Keratinocyte (primary cell): Measurements from ENCODE around the gene PPP2R5B. TPM values are rescaled to one million over a fixed set of nuclear protein-coding genes. Genes with fewer than 3 reads are reported as not detected.

Source experiments
- DNase-seq: peaks from one replicate; pipeline ENCODE4 v3.0.0-alpha.2; 2011; ENCODE audit warnings: low read depth, missing footprints, low spot score
- FAIRE-seq: peaks from 2 replicates; lab custom pipeline; 2011; peaks lifted over from hg19 to GRCh38; lab: Jason Lieb, UNC
- H2AFZ ChIP-seq: 2 replicates; pipeline ENCODE4 v1.6.0; 2012; ENCODE audit warnings: low read length, control low read depth, inconsistent platforms; ENCODE audit not compliant: control insufficient read depth
- H3K27ac ChIP-seq: 2 replicates; pipeline ENCODE4 v1.5.1; 2011; ENCODE audit warnings: low read length; ENCODE audit not compliant: control insufficient read depth, insufficient read depth
- H3K27me3 ChIP-seq: 3 replicates; pipeline ENCODE4 v1.6.0; 2011; ENCODE audit warnings: low read length; ENCODE audit not compliant: control insufficient read depth, insufficient read depth; ENCODE audit errors: extremely low read depth
- H3K36me3 ChIP-seq, 2 experiments: 2 replicates in 1 of 2; 3 replicates in 1 of 2; pipeline ENCODE4 v1.5.1; 2011; ENCODE audit warnings: low read length in 2 of 2, mild to moderate bottlenecking in 1 of 2; ENCODE audit not compliant: control insufficient read depth in 2 of 2, insufficient read depth in 2 of 2; ENCODE audit errors: extremely low read depth in 1 of 2
- H3K4me1 ChIP-seq: 3 replicates; pipeline ENCODE4 v1.5.1; 2011; ENCODE audit warnings: low read length; ENCODE audit not compliant: control insufficient read depth, insufficient read depth; ENCODE audit errors: extremely low read depth
- H3K4me2 ChIP-seq: 3 replicates; pipeline ENCODE4 v1.6.0; 2011; ENCODE audit warnings: low read depth, low read length; ENCODE audit not compliant: control insufficient read depth, insufficient read depth; ENCODE audit errors: extremely low read depth
- H3K4me3 ChIP-seq, 3 experiments: fragments of 200-600 bp in 1 of 3; sonication (generic) in 1 of 3; 2 replicates in 2 of 3; 3 replicates in 1 of 3; pipeline ENCODE4 v1.5.1; 2011 to 2016; ENCODE audit warnings: low read length in 3 of 3, mild to moderate bottlenecking in 3 of 3, control low read depth in 2 of 3, inconsistent platforms in 1 of 3, low read depth in 1 of 3, mixed read lengths in 1 of 3, mixed run types in 1 of 3, moderate library complexity in 1 of 3; ENCODE audit not compliant: control insufficient read depth in 2 of 3, insufficient read depth in 2 of 3; ENCODE audit errors: extremely low read depth in 1 of 3
- H3K79me2 ChIP-seq: 2 replicates; pipeline ENCODE4 v1.6.0; 2012; ENCODE audit warnings: low read length; ENCODE audit not compliant: control insufficient read depth, insufficient read depth
- H3K9ac ChIP-seq: 3 replicates; pipeline ENCODE4 v1.6.0; 2011; ENCODE audit warnings: low read length; ENCODE audit not compliant: control insufficient read depth, insufficient read depth; ENCODE audit errors: extremely low read depth
- H3K9me1 ChIP-seq: 3 replicates; pipeline ENCODE4 v1.6.0; 2011; ENCODE audit warnings: low read length; ENCODE audit not compliant: control insufficient read depth, insufficient read depth; ENCODE audit errors: extremely low read depth
- H3K9me3 ChIP-seq: 2 replicates; pipeline ENCODE4 v1.5.1; 2012; ENCODE audit warnings: low read depth, low read length; ENCODE audit not compliant: control insufficient read depth
- H4K20me1 ChIP-seq: 3 replicates; pipeline ENCODE4 v1.6.0; 2011; ENCODE audit warnings: low read length; ENCODE audit not compliant: control insufficient read depth, insufficient read depth; ENCODE audit errors: extremely low read depth
- EZH2 ChIP-seq: IDR thresholded peaks from one replicate; pipeline ENCODE4 v1.6.1; 2012; ENCODE audit warnings: inconsistent platforms, mild to moderate bottlenecking, low read length, moderate library complexity
- dilution Hi-C: fragments of 300-500 bp; cut with MboI; formaldehyde crosslinking; loops from one replicate; pipeline ENCODE4 v1.7.0; 2020; ENCODE audit warnings: low sequenced_read_pairs; ENCODE audit not compliant: extremely low pct_ligation_motif_present
- polyA plus RNA-seq, 5 experiments: library from polyadenylated mRNA; depleted of rRNA in 3 of 5; stranded (reverse) in 3 of 5; stranded (forward) in 1 of 5; unstranded in 1 of 5; fragments of >200 nt; gene quantifications; 1 replicate in 1 of 5; 2 replicates in 3 of 5; 3 replicates in 1 of 5; pipeline versions ENCODE4 v1.2.1 to v1.2.3, GENCODE V29; 2011 to 2012; ENCODE audit warnings: missing spikeins in 2 of 5, low read depth in 1 of 5, low replicate concordance in 1 of 5
- TF ChIP-seq, protein P1 (sequence below), 3 experiments: IDR thresholded peaks in 1 of 3; conservative IDR thresholded peaks in 1 of 3; optimal IDR thresholded peaks in 1 of 3; 2 replicates in 2 of 3; 3 replicates in 1 of 3; pipeline versions ENCODE3 to v1.5.1; 2011; ENCODE audit warnings: low read length in 3 of 3, mild to moderate bottlenecking in 3 of 3, moderate library complexity in 2 of 3, control low read depth in 1 of 3, inconsistent platforms in 1 of 3; ENCODE audit not compliant: insufficient read depth in 2 of 3; ENCODE audit errors: extremely low read depth in 1 of 3

Gene PPP2R5B
- polyA plus RNA-seq, 1 donor (not counting 4 experiments of a cell fraction or from before 2014, with no cell fraction given), result 16.4 TPM

DNA sequence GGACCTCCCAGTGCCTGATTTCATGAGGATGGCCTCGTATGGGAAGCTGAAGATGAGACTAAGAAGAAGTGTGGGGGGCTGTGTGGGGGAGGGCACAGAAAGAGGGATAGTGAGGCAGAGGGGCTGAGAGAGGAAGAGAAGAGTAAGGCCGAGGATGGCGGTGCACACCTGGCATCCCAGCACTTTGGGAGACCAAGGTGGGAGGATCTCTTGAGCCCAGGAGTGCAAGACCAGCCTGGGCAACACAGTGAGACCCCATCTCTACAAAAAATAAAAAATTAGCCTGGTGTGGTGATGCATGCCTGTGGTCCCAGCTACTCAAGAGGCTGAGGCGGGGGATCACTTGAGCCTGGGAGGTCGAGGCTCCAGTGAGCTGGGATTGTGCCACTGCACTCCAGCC, 32.6 kb upstream of the PPP2R5B start:
- DNase-seq (no peak), FAIRE-seq (no peak)
- H3K9me1 ChIP-seq, result no peaks in the 10 kb centered on the region
- H3K27ac ChIP-seq, result no peak overlapping the region
- peaks cover 7% of the 10 kb centered on the region for H3K4me1 ChIP-seq
- dilution Hi-C loops, result no loop called here
- H3K27me3 ChIP-seq, result no peaks in the 10 kb centered on the region
- H3K9me3 ChIP-seq, result no peaks in the 10 kb centered on the region
- no peaks in the 10 kb centered on the region for H4K20me1 ChIP-seq
- H2AFZ ChIP-seq, result no peak overlapping the region
- no peak overlapping the region for H3K4me3 ChIP-seq
- H3K4me2 ChIP-seq, result no peak overlapping the region
- no peak overlapping the region for H3K9ac ChIP-seq
- TF ChIP-seq, protein P1, sequence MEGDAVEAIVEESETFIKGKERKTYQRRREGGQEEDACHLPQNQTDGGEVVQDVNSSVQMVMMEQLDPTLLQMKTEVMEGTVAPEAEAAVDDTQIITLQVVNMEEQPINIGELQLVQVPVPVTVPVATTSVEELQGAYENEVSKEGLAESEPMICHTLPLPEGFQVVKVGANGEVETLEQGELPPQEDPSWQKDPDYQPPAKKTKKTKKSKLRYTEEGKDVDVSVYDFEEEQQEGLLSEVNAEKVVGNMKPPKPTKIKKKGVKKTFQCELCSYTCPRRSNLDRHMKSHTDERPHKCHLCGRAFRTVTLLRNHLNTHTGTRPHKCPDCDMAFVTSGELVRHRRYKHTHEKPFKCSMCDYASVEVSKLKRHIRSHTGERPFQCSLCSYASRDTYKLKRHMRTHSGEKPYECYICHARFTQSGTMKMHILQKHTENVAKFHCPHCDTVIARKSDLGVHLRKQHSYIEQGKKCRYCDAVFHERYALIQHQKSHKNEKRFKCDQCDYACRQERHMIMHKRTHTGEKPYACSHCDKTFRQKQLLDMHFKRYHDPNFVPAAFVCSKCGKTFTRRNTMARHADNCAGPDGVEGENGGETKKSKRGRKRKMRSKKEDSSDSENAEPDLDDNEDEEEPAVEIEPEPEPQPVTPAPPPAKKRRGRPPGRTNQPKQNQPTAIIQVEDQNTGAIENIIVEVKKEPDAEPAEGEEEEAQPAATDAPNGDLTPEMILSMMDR (optimal IDR thresholded peaks at IDR 0.05 in 1 of 3, IDR thresholded peaks at IDR 0.05 in 1 of 3, conservative IDR thresholded peaks at IDR 0.05 in 1 of 3; ENCODE audit: extremely low read depth in 1 of 3, insufficient read depth in 2 of 3, low read length in 3 of 3), result no peak
- TF ChIP-seq EZH2, result no peak
- peaks cover 0 to 5% of the 10 kb centered on the region in 2 experiments for H3K36me3 ChIP-seq
- no peaks in the 10 kb centered on the region for H3K79me2 ChIP-seq

DNA sequence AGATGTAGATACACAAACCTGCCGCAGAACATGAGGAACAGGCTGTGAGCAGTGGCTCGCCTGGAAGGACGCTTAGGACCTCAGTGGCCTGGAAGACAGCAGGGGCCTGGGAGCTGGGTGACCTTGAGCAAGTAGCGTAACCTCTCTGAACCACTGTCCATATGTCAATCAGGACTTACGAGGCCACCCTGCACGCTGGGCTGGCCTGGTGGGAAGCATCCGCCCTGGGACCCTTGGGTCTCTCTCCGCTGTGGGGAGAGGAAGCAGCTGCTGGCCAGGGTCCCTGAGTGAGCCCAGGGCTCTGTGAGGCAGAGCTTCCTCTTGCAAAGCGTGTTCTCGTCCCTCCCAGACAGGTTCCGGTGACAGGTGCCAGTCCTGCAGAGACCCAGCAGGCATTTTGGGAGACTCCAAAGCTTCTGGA, 32.1 kb upstream of the PPP2R5B start:
- no peak overlapping the region for H2AFZ ChIP-seq
- dilution Hi-C loops, result no loop called here
- H3K4me3 ChIP-seq, result no peak overlapping the region

More for the DNA sequence above, 32.1 kb upstream of the PPP2R5B start:
- Histone ChIP-seq H3K4me1 (peaks cover 7% of the 10 kb centered on the region), H3K79me2 (no peaks in the 10 kb centered on the region), H4K20me1 (no peaks in the 10 kb centered on the region), H3K36me3 (peaks cover 0 to 7% of the 10 kb centered on the region in 2 experiments), H3K4me2 (no peak overlapping the region), H3K9ac (no peak overlapping the region), H3K9me3 (no peaks in the 10 kb centered on the region), H3K9me1 (no peaks in the 10 kb centered on the region), H3K27me3 (no peaks in the 10 kb centered on the region), H3K27ac (no peak overlapping the region)
- no peak for TF ChIP-seq EZH2
- TF ChIP-seq, protein P1 (optimal IDR thresholded peaks at IDR 0.05 in 1 of 3, IDR thresholded peaks at IDR 0.05 in 1 of 3, conservative IDR thresholded peaks at IDR 0.05 in 1 of 3; ENCODE audit: extremely low read depth in 1 of 3, insufficient read depth in 2 of 3, low read length in 3 of 3), result no peak
- no peak for FAIRE-seq
- DNase-seq, result no peak
